Heart left ventricle (tissue), 13 donors: ENCODE measurements around the gene CLDN7.

Source experiments
- CTCF ChIP-seq, 12 donors: fragments of 200-600 bp; sonication (generic) in 4 of 12; IDR thresholded peaks; one replicate each; pipeline versions ENCODE4 v1.5.0 to v1.8.0; 2018 to 2022; ENCODE audit warnings: antibody characterized with exemption in 12 of 12, mild to moderate bottlenecking in 5 of 12
- POLR2A ChIP-seq, 2 donors: fragments of 450-650 bp; IDR thresholded peaks; one replicate each; pipeline ENCODE4 v1.6.1; 2017; ENCODE audit warnings: antibody characterized with exemption in 2 of 2, mild to moderate bottlenecking in 2 of 2, moderate library complexity in 2 of 2
- donor health status: ischemic (EF 13 %, LVEDD 7.1; RV severe dilation, severe dysfunction).
- donor health status: DM: no; HTN: yes; CAD: no.
- donor health status: DM: no; HTN: no; CAD: no.
- donor health status: ischemic (EF 25% LVEDD 6.9; RV normal size, moderate dysfunction).
- donor health status: ischemic (EF 25% LVEDD 5.7; RV mildly dilated, moderate dysfunction).
- donor health status: ischemic (EF 35%, LVEDD 5.7; RV mildly dilated, moderate dysfunction).
- donor health status: nonischemic (EF 11% LVEDD 7.7; RV severe dilation, severe dysfunction).
- donor health status: DM: yes; HTN: yes; CAD: no.
- donor health status: PGD.
- donor health status: ischemic (EF 29% LVEDD 5.4; RV normal size, mild dysfunction).
- donor health status: nonischemic (EF 23%, LVEDD 6.1; RV moderate dilation, normal function).

GRCh38 chr17:7237266-7237760 lies 25.0 kb downstream of the CLDN7 start:
- TF ChIP-seq CTCF (IDR thresholded peaks at IDR 0.05): no peak
- TF ChIP-seq POLR2A (IDR thresholded peaks at IDR 0.05): no peak
